Cardiac fibroblast (primary cell): ENCODE measurements around the gene AKIRIN2.
A peak's percentile ranks its signal among the peaks of the same experiment; 100 is the strongest.
"Not testable (repeated sequence)": the region's sequence is repeated elsewhere in the genome, so short reads cannot be mapped to it uniquely, and the experiment has no call there.

Experiments used
- DNase-seq, 2 donors: peaks; one replicate each; pipeline versions ENCODE4 v3.0.0 to v3.0.0-alpha.2; 2010; ENCODE audit warnings: low read depth in 2 of 2
- H3K4me3 ChIP-seq, 2 donors: replicated peaks in 1 of 2; 1 replicate in 1 of 2; 2 replicates in 1 of 2; pipeline ENCODE4 v1.5.1; 2011; ENCODE audit warnings: low read depth in 2 of 2, low read length in 2 of 2, mild to moderate bottlenecking in 2 of 2, moderate library complexity in 1 of 2
- TF ChIP-seq, protein P1 (sequence below): IDR thresholded peaks from one replicate; pipeline ENCODE4 v1.5.1; 2011; ENCODE audit warnings: low read depth, mild to moderate bottlenecking, low read length, inconsistent platforms

Gene AKIRIN2

DNA sequence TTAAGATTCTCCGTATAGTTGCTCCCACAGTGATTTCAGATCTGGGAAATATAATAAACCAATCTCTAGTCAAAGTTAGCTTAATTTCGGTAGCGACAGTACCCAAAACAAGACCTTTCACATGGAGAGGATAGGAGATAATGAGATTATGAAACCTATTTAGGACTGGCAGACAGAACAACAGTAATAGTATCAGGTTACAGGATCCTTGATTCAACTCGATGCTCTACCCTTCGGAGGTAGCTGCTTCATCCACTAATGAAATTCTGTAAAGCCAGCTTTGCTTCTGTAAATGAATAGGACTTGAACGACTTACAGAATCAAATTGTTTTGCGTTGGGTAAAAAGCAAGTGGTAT, 534 bp upstream of the AKIRIN2 start:
- DNase-seq, result peak; percentile 67 to 77
- H3K4me3 ChIP-seq, result peak overlapping the region; percentile 55 to 90

DNA sequence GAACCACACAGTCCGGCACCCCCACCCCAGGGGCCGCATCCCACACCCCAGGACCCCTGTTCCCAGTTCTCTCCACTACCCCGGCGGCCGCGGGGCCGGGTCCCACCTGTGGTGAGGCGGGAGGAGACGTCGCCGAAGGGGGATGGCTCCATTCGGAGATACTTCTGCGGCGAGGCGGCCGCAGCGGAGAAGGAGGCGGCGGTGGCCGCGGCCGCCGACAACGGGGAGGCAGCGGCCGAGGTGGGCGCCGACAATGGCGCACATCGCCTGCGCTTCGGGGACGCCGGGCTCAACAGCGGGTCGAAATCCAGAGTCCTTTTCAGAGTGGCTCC, 723 bp downstream of the AKIRIN2 start:
- peak overlapping the region; percentile 73 to 90 for H3K4me3 ChIP-seq
- TF ChIP-seq, protein P1, sequence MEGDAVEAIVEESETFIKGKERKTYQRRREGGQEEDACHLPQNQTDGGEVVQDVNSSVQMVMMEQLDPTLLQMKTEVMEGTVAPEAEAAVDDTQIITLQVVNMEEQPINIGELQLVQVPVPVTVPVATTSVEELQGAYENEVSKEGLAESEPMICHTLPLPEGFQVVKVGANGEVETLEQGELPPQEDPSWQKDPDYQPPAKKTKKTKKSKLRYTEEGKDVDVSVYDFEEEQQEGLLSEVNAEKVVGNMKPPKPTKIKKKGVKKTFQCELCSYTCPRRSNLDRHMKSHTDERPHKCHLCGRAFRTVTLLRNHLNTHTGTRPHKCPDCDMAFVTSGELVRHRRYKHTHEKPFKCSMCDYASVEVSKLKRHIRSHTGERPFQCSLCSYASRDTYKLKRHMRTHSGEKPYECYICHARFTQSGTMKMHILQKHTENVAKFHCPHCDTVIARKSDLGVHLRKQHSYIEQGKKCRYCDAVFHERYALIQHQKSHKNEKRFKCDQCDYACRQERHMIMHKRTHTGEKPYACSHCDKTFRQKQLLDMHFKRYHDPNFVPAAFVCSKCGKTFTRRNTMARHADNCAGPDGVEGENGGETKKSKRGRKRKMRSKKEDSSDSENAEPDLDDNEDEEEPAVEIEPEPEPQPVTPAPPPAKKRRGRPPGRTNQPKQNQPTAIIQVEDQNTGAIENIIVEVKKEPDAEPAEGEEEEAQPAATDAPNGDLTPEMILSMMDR, result no peak
- DNase-seq, result no peak

More for the DNA sequence above, 534 bp upstream of the AKIRIN2 start:
- TF ChIP-seq, protein P1, result no peak

DNA sequence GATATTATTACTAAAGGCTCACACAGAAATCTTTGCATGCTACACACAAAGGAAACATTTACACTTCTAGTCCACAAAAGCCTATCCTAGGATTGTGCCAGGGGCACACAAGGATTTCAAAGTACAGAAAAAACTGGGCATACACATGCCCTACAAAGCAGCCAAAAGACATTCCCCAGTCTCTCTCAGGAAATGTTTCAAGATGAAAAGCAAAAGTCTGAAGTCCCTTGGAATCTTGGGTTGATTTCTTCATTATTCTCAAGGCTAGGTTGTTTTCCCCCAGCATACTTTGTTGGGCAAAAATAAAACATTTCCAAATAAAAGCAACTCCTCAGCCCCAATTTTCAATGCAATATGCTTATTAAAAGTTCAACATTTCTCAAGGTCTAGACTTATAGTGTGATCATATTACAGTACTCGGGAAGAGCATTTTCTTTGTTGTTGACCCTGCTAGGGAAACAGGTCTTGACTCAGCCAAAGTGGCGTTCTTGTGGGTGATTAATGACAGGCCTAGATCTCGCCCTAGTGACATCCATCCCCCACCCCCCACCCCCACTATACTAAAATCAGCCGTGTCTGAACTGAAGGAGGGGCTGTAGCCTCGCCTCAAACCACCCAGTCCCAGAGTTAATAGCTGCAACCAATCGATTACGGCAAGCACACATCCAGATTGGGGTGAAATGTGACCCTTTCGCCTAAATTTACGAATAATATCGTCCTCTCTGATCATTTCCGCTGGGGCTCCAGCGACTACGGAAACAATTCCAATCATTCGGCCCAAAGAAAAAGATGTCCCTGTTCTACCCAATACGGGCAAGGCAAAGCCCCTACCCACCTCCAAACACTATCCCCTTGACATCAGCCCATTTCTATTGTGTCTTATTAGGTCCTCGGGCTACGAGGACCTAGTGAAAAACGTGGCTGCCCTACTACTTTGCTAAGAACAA, 1.4 kb downstream of the AKIRIN2 start:
- peak overlapping the region; percentile 73 to 90 for H3K4me3 ChIP-seq
- peak; percentile 57 to 78 for DNase-seq
- TF ChIP-seq, protein P1, result no peak

DNA sequence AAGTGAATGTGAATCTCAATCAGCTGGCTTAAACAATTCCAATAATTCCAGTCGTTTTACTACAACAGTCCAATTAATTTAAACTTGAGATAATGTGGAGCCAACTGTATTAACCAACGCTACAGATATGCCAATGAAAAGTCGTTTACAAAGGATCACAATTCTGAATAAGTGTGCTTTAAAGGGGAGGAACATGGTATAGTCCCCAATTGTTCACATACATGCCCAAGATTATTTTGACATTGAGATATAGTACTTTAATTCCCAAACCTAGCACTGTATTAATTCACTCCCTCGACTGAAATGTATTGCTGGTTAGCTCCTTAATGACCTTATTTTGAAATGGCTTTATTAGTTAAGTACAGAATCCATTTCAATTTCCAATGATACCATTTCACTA, 2.5 kb downstream of the AKIRIN2 start:
- TF ChIP-seq, protein P1, result no peak
- peak overlapping the region; percentile 73 to 90 for H3K4me3 ChIP-seq

DNA sequence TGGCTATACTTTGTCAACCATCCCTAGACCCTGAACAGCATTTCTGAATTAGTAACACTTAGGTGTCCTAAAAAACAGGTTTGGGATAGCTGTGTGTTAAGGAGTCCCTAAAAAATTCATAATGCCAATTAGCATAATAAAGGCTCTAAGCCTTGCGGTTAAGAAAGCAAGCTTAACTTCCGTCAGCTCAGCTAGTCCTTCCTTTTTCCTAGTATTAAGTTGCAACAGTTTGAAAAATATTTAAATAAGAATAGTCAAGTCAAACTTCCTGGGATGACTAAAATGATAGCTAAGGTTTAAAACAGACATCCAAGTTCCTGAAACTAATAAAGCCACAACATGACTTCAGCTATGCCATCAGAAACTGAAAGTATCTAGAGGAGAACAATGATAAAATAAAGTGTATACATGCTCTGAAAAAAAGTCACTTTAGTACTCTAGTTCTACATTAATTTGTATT, 3.5 kb downstream of the AKIRIN2 start:
- TF ChIP-seq, protein P1, result no peak
- DNase-seq, result peak in 1 of 2 donors; percentile 39

More for the DNA sequence above, 2.5 kb downstream of the AKIRIN2 start:
- no peak for DNase-seq

DNA sequence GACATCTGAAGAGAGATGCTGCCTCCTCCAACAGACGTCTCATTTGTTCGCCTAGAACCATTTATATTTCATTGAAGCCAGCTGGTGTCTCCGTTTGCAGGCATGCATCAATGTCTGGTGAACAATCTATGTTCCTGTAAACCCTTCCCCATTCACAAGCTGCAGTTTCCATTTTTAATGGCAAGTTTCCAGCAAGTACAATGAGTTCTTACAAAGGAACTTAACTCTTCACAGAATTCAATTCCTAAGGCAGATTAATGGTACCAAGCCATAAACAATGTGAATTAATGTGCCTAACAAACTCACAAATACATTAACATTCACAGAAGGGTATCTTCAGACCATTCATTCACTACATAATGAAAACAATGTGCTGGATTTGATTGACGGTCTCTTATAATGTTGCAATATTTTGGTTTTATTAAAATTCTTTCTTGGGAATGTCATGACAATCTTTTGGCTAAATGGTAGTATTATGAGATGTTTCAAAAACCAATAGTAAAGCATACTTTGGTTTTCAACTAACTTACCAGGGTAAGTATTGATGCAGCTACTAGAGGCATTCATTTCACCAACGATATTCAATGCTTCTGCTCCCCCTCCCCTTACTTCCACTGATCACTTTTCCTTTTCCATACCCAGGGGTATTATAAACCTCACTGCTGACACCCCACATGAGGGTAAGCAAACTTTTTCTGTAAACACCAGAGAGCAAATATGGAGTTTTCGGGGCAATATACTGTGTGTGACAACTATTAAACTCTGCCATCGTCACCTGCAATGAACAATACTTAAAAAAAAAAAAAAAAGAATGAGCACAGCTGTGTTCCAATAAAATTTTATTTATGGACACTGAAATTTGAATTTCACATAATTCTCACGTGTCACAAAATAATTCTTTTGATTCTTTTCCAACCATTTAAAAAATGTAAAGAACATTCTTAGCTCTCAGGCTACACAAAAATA, 4.2 kb downstream of the AKIRIN2 start:
- peak overlapping the region; percentile 8 to 73 for H3K4me3 ChIP-seq
- peak; percentile 90 to 92 for DNase-seq
- TF ChIP-seq, protein P1, result no peak

More for the DNA sequence above, 3.5 kb downstream of the AKIRIN2 start:
- peak overlapping the region; percentile 25 to 73 for H3K4me3 ChIP-seq

DNA sequence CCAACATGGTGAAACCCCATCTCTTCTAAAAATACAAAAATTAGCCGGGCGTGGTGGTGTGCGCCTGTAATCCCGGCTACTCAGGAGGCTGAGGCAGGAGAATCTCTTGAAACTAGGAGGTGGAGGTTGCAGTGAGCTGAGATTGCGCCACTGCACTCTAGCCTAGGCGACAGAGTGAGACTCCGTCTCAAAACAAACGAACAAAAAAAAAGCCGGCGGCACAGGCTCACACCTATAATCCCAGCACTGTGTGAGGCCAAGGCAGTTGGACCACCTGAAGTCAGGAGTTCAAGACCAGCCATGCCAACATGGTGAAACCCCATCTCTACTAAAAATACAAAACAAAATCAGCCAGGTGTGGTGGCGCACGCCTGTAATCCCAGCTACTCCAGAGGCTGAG, 5.2 kb downstream of the AKIRIN2 start:
- not testable (repeated sequence) for H3K4me3 ChIP-seq, DNase-seq
